HG02870 (cell line): Measurements from ENCODE around the gene SELENOF.
A peak's percentile ranks its signal among the peaks of the same experiment; 100 is the strongest.
"Not testable (repeated sequence)": the region's sequence is repeated elsewhere in the genome, so short reads cannot be mapped to it uniquely, and the experiment has no call there.

Experiments
- ATAC-seq: cut with Tn5 transposase; IDR thresholded peaks from one replicate; pipeline ENCODE4 v1.9.1; 2021; ENCODE audit warnings: mild to moderate bottlenecking, moderate library complexity; ENCODE audit not compliant: unreplicated experiment

SELENOF gene

DNA sequence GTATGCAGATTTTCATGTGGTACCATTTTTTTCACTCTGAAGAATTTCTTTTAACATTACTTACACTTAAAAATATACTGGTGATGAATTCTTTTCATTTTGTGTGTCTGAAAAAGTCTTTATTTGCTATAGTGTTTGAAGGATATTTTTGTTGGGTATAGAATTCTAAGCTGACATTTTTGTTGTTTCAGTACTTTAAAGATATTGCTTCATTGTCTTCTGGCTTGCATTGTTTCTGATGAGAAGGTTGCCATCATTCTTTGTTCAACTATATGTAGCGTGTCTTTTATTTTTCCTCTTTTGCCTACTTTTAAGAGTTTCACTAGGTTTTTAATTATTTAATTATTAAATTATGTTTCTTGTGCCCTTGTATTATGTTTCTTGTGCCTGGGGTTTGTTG, 8.5 kb upstream of the SELENOF start:
- no peak for ATAC-seq

DNA sequence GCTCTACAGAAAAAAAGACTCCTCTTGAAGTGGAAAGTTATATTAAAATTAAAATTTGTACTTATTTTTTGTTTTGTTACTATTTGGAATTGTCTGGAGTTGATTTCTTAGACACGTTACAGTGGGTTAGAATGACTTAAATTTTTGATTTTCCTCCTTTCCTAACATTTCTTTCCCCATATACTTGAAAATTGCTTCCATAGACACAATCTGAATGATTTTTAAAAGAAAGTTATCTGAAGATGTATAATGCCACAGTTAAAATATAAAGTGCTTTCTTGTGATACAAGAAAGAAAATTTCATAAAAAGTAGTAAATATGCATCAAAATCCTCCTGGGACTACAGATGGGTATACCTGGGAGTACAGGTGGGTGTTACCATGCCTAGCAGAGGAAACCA, 2.8 kb upstream of the SELENOF start:
- no peak for ATAC-seq

DNA sequence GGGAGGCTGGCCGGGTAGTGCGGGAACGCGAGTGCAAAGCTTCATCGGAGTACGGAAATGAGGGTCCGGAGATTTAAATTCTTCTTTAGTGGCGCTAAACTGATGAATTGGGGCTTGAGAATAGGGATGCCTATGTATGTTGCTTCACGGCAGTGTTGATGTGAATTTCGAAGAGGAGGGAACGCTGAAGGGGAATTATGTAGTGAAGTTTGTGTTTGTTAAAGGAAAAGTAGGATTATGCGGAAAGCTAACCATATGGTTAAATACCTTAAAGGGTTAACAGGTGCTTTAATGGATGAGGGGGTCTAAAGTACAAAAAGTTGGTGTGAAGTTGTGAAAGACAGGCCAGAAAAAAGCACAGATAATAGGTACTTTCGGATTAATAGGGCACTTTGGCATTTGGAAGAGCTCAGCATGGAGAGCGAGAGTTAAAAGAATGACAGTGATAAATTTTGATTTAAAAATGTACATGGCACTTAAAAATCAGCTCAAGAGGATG, 1.9 kb upstream of the SELENOF start:
- ATAC-seq: no peak

DNA sequence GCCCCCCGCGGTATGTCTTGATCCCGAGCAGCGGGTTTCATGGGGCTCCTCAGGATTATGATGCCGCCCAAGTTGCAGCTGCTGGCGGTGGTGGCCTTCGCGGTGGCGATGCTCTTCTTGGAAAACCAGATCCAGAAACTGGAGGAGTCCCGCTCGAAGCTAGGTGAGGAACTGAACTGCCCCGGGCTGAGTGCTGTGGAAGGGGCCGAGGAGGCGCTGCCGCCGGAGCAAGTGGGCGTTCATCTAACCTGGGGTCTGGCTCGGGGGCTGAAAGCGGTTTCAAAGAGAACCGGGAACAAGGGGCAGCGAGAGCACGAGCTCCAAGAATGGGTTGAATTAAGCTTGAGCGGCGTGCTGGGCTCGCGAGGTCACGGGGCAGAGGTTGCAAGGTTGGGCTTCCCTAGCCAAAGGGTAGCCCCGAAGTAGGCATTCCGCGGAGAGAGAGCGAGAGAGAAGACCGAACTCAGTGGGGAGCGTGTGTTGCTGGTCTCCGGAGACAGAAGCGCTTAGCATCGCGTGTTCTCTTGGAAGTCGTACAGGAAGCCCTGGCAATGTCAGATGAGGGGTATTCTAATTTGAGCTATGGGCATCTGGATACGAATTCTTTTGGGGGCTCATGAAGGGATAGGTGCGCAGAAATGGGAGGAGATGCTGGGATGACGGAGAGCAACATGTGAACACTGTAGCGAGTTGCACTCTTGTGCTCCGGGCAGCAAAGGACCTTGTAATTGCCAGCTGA, 1.2 kb upstream of the SELENOF start:
- peak; percentile 17 for ATAC-seq

DNA sequence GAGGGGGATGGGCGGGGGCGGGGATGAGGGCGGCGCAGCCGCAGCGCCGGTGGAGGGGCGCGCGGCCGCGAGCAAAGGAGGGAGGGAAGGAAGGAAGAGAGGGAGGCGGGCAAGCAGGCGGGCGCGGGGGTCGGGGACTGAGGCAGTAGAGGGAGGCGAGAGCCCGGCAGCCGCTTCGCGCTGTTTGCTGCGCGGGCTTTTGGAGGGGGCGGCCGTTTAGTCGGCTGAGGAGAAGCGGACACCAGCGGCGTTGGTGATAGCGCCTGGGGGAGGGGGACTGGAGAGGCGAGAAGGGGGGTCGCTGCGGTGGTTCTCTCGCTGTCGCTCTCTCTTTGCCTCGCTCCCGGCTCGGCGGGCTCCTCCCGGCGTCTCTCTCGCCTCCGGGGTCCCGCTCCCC, 673 bp upstream of the SELENOF start, which contains the start of gene HS2ST1:
TSS of gene HS2ST1 (plus strand) at position 35 of the 397 bp plus-strand sequence.
- no peak for ATAC-seq

DNA sequence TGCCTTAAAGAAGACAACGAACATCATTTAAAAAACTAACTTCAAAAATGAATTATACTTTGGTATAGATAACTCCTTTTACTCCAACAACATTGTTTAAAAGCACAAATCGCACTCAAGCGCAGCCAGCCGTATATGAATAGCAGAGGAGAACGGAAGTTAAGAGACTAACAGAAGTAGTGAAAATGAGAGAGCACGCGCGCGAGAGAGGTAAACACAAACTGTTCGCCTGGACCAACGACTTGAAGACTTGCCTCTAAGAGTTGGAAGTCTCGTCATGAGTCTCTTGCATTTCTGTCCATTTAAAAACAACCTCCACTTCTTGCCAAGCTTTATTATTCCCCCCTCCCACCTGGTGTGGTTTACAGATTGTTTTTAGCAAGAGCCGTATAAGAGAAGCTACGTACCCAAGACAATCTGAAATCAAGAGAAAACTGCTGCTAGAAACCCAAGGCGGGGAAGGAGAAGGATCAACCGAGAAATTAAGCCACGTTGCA, 479 bp downstream of the SELENOF start:
- ATAC-seq: peak; percentile 20

DNA sequence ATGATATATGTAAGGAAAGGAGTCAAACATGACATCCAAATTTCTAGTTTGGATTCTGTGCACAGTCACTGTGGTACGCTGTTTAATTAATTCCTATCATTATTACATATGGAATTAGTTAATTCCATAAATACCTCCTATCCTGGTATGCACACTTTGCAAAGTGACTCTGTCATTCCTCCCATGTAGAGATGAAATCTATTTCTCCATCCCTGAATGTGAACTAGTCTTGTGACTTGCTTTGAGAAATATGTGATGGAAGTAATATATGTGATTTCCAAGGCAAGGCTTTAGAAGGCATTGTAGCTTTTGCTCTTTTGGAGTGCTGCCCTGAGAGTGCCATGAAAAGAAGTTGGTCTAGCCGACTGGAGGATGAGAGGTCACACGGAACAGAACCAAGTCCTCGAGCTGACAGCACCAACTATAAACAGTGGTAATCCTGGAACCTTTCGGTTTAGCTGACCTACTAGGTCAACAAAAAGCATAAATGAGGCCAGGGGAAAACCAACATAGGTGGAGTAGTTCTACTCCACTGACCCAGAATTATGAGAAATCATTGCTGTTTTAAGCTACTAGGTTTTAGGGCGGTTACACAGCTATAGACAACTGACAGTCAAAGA, 1.5 kb downstream of the SELENOF start:
- no peak for ATAC-seq

DNA sequence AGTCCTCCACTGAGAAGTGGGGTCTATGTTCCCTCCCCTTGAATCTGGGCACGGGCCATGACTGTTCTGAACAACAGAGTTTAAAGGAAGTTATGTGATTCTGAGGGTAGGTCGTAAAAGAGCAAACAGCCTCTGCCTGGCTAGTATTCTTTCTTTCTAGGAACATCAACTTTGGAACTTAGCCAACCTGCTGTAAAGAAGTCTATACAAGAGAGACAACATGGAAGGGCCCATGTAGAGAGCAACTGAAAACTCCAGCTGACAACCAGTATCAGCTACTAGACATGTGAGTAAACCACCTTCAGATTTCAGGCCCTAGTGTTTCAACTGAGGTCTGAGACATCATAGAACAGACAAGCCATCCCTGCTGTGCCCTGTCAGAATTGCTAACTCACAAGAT, 7.5 kb downstream of the SELENOF start:
- ATAC-seq: no peak

DNA sequence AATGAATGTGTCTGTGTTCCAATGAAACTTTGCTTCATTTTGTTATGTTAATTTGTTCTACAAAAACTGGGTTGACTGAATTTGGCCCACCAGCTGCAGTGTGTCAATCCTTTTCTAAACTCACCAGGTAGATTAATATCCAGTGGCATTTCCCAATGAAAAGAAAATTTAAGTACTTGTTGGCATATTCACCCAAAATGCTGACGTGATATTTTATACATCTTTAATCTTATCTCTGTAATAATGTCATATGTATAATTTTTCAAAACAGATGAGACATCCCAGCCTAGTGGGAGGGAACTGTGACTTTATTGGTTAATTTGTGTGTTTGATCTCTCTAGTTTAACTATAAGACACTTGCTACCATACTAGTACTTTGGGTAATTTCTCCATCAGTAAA, 8.1 kb downstream of the SELENOF start:
- no peak for ATAC-seq

DNA sequence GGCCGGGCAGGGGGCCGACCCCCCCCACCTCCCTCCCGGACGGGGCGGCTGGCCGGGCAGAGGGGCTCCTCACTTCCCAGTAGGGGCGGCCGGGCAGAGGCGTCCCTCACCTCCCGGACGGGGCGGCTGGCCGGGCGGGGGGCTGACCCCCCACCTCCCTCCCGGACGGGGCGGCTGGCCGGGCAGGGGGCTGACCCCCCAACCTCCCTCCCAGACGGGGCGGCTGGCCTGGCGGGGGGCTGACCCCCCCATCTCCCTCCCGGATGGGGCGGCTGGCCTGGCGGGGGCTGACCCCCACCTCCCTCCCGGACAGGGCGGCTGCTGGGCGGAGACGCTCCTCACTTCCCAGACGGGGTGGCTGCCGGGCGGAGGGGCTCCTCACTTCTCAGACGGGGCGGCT, 14.5 kb downstream of the SELENOF start:
- not testable (repeated sequence) for ATAC-seq

DNA sequence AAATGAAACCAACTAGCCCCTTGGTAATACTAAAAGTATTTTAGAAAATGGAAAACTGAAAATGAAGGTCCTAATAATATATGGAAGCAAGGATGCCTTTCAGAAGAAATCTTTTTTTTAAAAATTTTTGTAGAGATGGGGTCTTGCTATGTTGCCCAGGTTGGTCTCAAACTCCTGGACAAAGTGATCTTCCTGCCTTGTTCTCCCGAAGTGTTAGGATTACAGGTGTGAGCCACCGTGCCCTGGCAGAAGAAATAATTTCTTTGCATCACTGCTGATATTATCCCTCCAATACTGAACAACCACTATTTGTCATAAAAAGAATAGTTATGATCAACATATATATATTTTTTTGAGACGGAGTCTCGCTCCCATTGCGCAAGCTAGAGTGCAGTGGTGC, 25.6 kb downstream of the SELENOF start:
- no peak for ATAC-seq

DNA sequence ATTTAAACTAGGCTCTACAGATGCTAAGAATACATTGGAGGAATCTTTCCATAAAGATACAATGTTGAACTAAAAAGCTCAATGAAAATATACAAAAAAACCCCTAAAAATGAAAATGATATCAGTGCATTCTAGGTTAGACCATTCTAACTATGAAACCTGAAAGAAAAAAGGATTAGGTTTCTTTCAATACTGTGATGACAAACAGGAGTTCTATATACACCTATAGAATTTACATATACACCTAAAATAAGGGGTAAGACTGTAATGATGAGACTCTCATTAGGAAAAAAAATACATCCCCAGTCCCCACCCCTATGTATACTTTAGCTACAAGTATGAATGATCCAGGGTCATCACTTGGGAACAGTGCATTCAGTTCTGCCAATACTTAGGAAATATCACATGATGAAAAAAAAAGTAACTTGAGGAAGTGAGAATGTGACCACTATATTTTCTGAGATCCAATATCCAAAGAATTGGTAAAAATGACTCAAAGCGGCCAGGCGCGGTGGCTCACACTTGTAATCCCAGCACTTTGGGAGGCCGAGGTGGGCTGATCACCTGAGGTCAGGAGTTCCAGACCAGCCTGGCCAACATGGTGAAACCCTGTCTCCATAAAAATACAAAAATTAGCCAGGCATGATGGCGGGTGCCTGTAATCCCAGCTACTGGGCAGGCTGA, 26.3 kb downstream of the SELENOF start:
- peak; percentile 69 for ATAC-seq

DNA sequence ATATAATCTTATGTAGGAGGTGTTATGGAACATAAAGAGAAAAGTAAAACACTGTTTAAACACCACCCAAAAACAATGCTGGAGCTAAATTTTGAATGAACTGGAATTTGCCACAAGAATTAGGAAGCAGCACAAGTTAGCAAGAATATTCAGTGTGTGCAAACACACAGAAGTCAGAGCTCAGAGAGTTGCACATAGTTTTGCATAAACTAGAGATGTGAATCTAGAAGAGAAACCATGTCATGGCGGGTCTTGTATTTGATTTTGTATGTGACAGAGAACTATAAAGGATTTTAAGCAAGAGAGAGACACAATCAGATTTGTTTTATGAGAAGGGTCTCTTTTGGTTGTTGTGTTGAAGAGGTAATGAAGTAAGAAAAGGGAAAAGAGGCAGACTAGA, 38.2 kb downstream of the SELENOF start:
- ATAC-seq: peak; percentile 50

DNA sequence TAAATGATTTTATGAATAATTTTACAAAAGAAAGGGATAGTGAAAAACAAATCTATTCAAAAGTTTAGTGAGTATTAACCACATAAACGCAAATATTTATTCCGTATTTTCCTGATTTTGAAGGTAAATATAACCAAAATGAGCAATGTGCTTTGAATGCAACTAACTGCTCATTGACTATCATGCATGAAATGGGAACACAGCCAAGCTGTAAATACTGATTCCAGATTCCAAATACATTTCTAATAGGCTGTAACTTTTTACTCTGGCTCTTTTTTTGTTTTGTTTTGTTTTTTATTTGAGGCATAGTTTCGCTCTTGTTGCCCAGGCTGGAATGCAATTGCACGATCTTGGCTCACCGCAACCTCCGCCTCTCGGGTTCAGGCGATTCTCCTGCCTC, 41.8 kb downstream of the SELENOF start:
- no peak for ATAC-seq

DNA sequence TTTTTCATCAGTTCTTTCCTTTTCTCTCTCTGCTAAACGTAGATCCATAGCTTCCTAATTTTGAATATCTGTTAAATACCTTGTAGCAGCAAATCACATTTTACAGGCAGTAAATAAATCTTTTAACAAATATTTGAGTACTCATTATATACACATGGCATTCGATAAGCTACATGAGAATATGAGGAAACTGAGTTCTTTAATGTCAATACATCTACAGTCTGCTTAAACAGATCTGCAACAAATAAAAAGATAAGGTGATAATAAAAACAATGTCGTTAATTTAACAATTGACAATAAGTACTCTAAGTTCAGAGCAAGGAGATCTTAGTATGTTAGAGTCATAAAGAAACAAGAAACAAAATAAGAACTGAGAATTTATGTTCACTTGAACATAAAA, 42.9 kb downstream of the SELENOF start:
- no peak for ATAC-seq

DNA sequence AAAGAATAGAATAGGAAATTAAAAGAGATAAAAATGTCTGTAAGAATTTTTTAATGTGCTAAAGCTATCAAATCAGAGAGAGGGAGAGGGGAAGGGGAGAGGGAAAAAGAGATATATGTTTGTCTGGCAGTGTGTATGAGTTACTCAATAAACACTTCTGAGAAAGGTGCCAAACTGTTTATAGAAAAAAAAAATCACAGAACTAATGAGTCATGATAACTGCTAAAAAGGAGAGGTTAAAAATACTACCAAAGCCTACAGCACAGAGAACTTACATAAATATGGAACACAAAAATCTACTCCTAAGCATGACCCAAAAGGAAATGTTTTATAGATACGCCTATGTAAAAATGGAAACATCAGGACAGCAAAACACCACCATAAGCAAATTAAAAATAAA, 45.4 kb downstream of the SELENOF start:
- no peak for ATAC-seq

DNA sequence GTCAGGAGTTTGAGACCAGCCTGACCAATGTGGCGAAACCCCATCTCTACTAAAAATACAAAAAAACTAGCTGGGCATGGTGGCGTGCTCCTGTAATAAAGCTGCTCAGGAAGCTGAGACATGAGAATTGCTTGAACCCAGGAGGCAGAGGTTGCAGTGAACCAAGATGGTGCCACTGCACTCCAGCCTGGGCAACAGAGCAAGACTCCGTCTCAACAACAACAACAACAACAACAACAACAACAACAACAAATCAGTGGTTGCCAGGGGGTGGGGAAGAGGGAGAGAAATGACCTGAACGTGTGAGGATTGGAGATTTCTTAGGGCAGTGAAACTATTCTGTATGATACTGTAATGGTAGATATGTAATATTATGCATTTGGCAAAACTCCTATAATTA, 46.6 kb downstream of the SELENOF start:
- not testable (repeated sequence) for ATAC-seq

DNA sequence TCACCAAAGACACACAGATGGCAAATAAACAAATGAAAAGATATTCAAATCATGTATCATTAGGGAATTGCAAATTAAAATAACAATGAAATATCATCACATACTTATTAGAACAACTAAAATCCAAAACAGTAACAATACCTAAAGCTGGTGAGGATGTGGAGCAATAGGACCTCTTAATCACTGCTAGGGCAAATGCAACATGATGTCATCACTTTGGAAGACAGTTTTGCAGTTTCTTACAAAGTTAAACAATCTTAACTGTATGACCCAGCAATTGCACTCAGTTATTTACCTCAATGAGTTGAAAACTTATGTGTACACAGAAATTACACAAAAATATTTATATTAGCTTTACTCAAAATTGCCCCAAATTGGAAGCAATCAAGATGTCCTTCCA, 47.3 kb downstream of the SELENOF start:
- ATAC-seq: no peak

DNA sequence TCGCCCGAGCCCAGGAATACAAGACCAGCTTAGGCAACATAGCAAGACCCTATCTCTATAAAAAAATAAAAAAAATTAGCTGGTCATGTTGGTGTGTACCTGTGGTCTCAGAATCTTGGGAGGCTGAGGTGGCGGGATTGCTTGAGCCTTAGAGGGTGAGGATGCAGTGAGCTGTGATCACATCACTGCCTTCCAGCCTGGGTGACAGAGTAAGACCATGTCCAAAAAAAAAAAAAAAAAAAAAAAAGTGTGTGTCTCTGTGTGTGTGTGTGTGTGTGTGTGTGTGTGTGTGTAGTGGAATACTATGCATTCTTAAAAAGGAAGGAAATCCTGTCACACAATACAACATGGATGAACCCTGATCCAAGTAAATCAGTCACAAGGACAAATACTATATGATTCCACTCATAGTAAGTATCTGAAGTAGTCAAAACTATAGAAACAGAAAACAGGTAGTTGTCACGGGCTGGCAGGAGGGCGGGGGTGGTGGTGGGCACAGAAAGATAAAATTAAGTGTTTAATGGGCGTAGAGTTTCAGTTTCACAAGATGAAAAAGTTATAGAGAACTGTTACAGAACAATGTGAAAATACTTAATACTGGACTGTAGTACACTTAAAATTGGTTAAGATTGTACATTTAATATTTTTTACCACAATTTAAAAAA, 47.8 kb downstream of the SELENOF start:
- ATAC-seq: no peak

DNA sequence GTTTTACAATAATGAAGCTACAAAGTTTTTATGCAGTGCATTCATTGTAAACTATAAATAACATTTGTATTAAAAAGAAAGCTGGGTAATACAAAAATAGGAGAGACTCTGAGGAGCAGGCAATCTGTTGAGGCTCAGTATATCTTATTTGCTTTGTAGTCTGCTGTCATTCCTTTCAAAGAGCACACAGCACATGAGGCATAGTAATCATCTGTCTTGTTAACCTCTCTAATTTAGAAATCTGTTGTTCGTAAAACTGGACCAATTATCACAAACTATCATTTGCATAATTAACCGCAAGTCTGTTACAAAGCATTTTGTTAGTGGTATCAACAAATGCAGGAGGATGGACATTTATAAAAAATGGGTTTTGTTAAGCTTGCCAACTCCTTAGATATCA, 51.0 kb downstream of the SELENOF start:
- ATAC-seq: no peak

DNA sequence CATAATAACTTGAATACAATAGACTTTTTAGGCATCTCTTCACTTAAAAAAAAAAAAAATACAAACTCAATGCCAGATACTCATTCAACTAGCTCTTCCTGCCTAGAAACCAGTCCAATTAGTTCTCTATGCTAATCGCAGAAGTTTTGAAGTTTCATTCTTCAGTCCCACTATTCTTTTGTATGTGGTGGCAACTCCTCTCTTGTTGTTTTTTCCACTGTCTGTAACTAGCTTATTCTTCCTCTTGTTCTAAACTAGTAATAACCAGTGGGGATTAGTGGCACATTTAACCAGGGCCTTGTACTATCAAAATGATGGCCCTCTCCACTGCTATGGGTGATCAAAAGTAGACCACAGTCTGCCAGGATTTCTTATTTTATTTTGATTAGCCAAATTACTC, 52.5 kb downstream of the SELENOF start:
- ATAC-seq: no peak
